Mesothelial cell of epicardium (in vitro differentiated cells): Measurements from ENCODE around the gene SUCNR1. TPM values are rescaled to one million over a fixed set of nuclear protein-coding genes. Genes with fewer than 3 reads are reported as not detected.
A peak's percentile ranks its signal among the peaks of the same experiment; 100 is the strongest.
"Not testable (repeated sequence)": the region's sequence is repeated elsewhere in the genome, so short reads cannot be mapped to it uniquely, and the experiment has no call there.

Source experiments
- DNase-seq, 2 experiments: peaks; one replicate each; pipeline ENCODE4 v3.0.0; 2021; ENCODE audit warnings: low spot score in 2 of 2; ENCODE audit not compliant: unreplicated experiment in 2 of 2
- H3K27ac Mint-ChIP-seq: 2 replicates; pipeline ENCODE4 v1.8.0; 2021; ENCODE audit warnings: mixed read lengths
- H3K27me3 Mint-ChIP-seq: 2 replicates; pipeline ENCODE4 v1.8.0; 2021; ENCODE audit warnings: low read depth, mixed read lengths
- H3K36me3 Mint-ChIP-seq: 2 replicates; pipeline ENCODE4 v1.8.0; 2021; ENCODE audit warnings: mixed read lengths
- H3K4me1 Mint-ChIP-seq: 2 replicates; pipeline ENCODE4 v1.8.0; 2021; ENCODE audit warnings: mixed read lengths
- H3K4me3 Mint-ChIP-seq: 2 replicates; pipeline ENCODE4 v1.8.0; 2021; ENCODE audit warnings: mild to moderate bottlenecking, moderate library complexity, mixed read lengths
- H3K9me3 Mint-ChIP-seq: 2 replicates; pipeline ENCODE4 v1.8.0; 2021; ENCODE audit warnings: mixed read lengths
- CTCF ChIP-seq: fragments of 200-600 bp; sonication (generic); IDR thresholded peaks from one replicate; pipeline ENCODE4 v1.5.0; 2021; ENCODE audit warnings: antibody characterized with exemption; ENCODE audit not compliant: unreplicated experiment
- total RNA-seq: library from RNA; stranded (reverse); gene quantifications from 3 replicates; pipeline ENCODE4 v1.2.1, GENCODE V29; 2021

SUCNR1 gene
- total RNA-seq, 1 donor from 2014 or later, result 0.13 TPM

DNA sequence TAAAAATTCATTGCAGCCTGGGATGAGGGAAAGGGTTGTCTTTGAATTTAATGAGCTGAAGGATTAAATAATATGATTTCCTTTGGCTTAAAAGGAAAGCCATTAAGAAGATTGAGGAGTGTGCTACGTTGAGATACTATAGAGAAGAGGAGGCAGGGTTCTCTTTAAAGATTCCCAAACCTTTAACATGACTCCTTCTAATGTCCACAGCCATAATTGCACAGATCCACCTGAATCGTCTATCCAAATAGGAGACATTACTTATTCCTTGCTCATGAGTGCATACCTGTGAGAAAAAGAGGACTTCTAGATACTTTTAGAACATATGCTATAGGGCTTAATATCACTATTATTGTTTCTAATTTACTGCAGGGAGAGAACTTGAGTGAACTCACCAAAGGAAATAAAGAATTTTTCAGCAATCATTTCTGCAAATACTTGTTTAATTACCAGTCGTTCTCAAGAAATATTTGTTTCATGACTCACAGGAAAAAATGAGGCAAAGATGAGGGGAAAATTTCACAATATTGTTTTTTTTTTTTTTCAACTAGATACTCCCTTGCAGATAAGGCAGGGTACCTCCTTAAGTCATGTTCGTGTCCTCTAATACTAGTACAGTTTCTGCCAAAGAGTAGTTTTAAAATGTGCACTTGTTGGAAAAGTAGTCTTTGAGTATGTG is 8.9 kb upstream of the SUCNR1 start:
- H3K4me3 Mint-ChIP-seq, result no peak overlapping the region
- no peaks in the 10 kb centered on the region for H3K9me3 Mint-ChIP-seq
- TF ChIP-seq CTCF, result no peak
- H3K4me1 Mint-ChIP-seq, result peaks cover 65% of the 10 kb centered on the region
- no peaks in the 10 kb centered on the region for H3K36me3 Mint-ChIP-seq
- DNase-seq, result no peak
- no peaks in the 10 kb centered on the region for H3K27me3 Mint-ChIP-seq
- peak overlapping the region; percentile 81 for H3K27ac Mint-ChIP-seq

DNA sequence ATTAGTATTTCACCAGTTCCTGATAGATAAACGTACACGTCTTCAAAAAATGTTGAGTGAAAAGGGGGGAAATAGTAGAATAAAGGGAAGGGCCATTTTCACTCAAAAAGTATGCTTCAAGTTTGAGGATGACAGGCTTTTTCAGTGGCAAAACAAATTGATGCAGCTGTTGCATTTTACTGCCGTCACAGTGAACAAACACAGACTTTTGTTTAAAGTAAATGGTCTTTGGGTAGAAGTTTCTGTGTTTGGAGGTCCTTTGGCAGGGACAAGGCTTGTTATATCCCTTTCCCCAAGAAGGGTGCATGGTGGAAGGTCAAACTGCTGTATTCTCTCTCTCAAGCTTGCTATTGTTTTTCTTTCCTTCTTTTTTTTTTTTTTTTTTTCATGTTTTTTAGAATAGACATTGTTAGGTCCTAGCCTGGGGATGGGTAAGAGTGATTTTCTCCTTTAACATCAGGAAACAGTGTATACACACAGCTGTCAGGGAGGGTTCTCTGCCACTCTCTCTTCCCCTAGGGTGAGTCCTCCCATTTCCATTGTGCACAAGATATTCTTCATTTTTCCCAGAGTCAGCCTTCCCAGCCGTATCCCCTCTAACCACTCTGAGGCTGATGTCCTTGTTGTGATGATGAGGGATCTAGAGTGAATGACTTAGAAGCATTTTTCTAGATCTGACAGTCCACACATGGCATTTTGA is 6.6 kb upstream of the SUCNR1 start:
- H3K27me3 Mint-ChIP-seq, result no peaks in the 10 kb centered on the region
- peak overlapping the region; percentile 55 for H3K27ac Mint-ChIP-seq

GRCh38 chr3:151867666-151868065 is 5.8 kb upstream of the SUCNR1 start:
- H3K4me1 Mint-ChIP-seq, result peaks cover 51% of the 10 kb centered on the region
- no peaks in the 10 kb centered on the region for H3K27me3 Mint-ChIP-seq
- DNase-seq, result no peak
- H3K4me3 Mint-ChIP-seq, result no peak overlapping the region
- peak overlapping the region; percentile 50 for H3K27ac Mint-ChIP-seq
- no peak for TF ChIP-seq CTCF
- no peaks in the 10 kb centered on the region for H3K36me3 Mint-ChIP-seq
- no peaks in the 10 kb centered on the region for H3K9me3 Mint-ChIP-seq

More for the DNA sequence above, 6.6 kb upstream of the SUCNR1 start:
- Mint-ChIP-seq H3K4me3 (no peak overlapping the region), H3K36me3 (no peaks in the 10 kb centered on the region), H3K4me1 (peaks cover 53% of the 10 kb centered on the region), H3K9me3 (no peaks in the 10 kb centered on the region)
- DNase-seq, result no peak
- no peak for TF ChIP-seq CTCF

GRCh38 chr3:151869181-151869580 is 4.3 kb upstream of the SUCNR1 start:
- H3K4me1 Mint-ChIP-seq, result peaks cover 41% of the 10 kb centered on the region
- H3K9me3 Mint-ChIP-seq, result no peaks in the 10 kb centered on the region
- no peaks in the 10 kb centered on the region for H3K36me3 Mint-ChIP-seq
- TF ChIP-seq CTCF, result no peak
- no peaks in the 10 kb centered on the region for H3K27me3 Mint-ChIP-seq
- no peak for DNase-seq
- no peak overlapping the region for H3K27ac Mint-ChIP-seq
- no peak overlapping the region for H3K4me3 Mint-ChIP-seq

DNA sequence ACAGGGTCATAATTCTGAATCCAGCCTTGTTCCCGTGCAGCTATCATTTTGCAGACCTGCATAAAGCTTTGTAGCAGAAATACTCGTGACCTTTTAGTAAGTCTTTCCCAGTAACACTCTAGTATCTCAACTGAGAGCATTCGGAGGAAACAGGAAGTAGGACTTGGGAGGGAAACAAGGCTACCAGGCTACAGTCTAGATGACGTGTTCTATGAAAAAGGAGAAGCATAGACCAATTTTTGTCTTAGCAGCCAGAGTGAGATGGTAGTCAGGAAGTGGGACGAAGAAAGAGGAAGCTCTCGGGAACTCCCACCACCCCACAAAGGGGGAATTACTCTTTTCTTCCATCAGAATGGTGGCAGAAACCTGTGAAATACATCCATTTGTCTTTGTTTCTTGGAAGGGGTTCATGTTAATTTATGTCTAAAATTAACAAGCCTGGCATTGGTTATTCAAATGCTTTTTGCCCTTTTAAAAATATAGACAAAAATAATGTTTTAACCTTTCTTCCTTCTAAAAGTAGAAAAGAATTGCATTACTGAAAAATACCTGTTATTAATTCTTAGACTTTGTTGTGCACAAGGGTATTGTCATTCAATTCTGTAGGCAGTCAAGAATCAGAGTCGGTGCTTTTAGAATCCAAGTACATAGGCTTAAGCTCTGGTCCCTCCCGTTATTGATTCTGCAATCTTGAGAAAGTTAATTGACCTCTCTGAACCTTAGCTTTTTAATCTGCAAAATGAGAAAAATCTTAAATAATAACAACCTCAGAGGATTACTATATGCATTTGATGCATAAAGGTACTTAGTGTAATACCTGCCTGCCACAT is 1.6 kb upstream of the SUCNR1 start:
- Mint-ChIP-seq H3K36me3 (no peaks in the 10 kb centered on the region), H3K9me3 (no peaks in the 10 kb centered on the region), H3K4me1 (peaks cover 24% of the 10 kb centered on the region), H3K27ac (peak overlapping the region; percentile 56), H3K27me3 (no peaks in the 10 kb centered on the region), H3K4me3 (no peak overlapping the region)
- DNase-seq, result no peak
- TF ChIP-seq CTCF, result no peak

GRCh38 chr3:151874079-151874478 is 636 bp downstream of the SUCNR1 start:
- peaks cover 11% of the 10 kb centered on the region for H3K4me1 Mint-ChIP-seq
- not testable (repeated sequence) for H3K27ac Mint-ChIP-seq, H3K9me3 Mint-ChIP-seq, H3K4me3 Mint-ChIP-seq, DNase-seq, H3K27me3 Mint-ChIP-seq, H3K36me3 Mint-ChIP-seq
